GM12874 (cell line): ENCODE measurements around the gene TMEM208.

Experiments
- CTCF ChIP-seq: IDR thresholded peaks from 2 replicates; pipeline ENCODE4 v1.5.1; 2011; ENCODE audit warnings: low read depth, mild to moderate bottlenecking, control low read depth, low read length, moderate library complexity; ENCODE audit not compliant: insufficient read depth

Gene TMEM208

GRCh38 chr16:67247192-67248072 lies 20.5 kb downstream of the TMEM208 start, which contains the start of gene FHOD1:
TSS of gene FHOD1 (minus strand) at chr16:67247481. CDS start at chr16:67247410, 71 bp downstream.
- TF ChIP-seq CTCF = no peak

- no peak for TF ChIP-seq CTCF
These were observed 21.1 kb downstream of the TMEM208 start for GRCh38 chr16:67248073-67248400.

- peak; percentile 43 for TF ChIP-seq CTCF
These were observed 21.7 kb downstream of the TMEM208 start, which contains the start of gene SLC9A5 for GRCh38 chr16:67248401-67249177. TSS of gene SLC9A5 (plus strand) at chr16:67248979. CDS start at chr16:67249015, 36 bp downstream.

- no peak for TF ChIP-seq CTCF
These were observed 22.5 kb downstream of the TMEM208 start for GRCh38 chr16:67249178-67250044.

- no peak for TF ChIP-seq CTCF
These were observed 23.1 kb downstream of the TMEM208 start for GRCh38 chr16:67250045-67250327.

- TF ChIP-seq CTCF = no peak
These were observed 25.9 kb downstream of the TMEM208 start for GRCh38 chr16:67252609-67253497.
